ENCODE data around the gene TNK1.
A peak's percentile ranks its signal among the peaks of the same experiment; 100 is the strongest.

GRCh38 chr17:7410634-7411426 lies 29.9 kb downstream of the TNK1 start:
- TF ChIP-seq, protein P1, sequence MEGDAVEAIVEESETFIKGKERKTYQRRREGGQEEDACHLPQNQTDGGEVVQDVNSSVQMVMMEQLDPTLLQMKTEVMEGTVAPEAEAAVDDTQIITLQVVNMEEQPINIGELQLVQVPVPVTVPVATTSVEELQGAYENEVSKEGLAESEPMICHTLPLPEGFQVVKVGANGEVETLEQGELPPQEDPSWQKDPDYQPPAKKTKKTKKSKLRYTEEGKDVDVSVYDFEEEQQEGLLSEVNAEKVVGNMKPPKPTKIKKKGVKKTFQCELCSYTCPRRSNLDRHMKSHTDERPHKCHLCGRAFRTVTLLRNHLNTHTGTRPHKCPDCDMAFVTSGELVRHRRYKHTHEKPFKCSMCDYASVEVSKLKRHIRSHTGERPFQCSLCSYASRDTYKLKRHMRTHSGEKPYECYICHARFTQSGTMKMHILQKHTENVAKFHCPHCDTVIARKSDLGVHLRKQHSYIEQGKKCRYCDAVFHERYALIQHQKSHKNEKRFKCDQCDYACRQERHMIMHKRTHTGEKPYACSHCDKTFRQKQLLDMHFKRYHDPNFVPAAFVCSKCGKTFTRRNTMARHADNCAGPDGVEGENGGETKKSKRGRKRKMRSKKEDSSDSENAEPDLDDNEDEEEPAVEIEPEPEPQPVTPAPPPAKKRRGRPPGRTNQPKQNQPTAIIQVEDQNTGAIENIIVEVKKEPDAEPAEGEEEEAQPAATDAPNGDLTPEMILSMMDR (tag by site-specific recombination; IDR thresholded peaks at IDR 0.05), result no peak
- TF ChIP-seq ZNF23 (tag by site-specific recombination; IDR thresholded peaks at IDR 0.05; ENCODE audit: borderline replicate concordance), result no peak
- no peak for TF ChIP-seq ZNF274 (IDR thresholded peaks at IDR 0.05; ENCODE audit: low read length)
- no peak for TF ChIP-seq ZNF274 (tag by site-specific recombination; IDR thresholded peaks at IDR 0.05; ENCODE audit: borderline replicate concordance)
- TF ChIP-seq, protein P2, sequence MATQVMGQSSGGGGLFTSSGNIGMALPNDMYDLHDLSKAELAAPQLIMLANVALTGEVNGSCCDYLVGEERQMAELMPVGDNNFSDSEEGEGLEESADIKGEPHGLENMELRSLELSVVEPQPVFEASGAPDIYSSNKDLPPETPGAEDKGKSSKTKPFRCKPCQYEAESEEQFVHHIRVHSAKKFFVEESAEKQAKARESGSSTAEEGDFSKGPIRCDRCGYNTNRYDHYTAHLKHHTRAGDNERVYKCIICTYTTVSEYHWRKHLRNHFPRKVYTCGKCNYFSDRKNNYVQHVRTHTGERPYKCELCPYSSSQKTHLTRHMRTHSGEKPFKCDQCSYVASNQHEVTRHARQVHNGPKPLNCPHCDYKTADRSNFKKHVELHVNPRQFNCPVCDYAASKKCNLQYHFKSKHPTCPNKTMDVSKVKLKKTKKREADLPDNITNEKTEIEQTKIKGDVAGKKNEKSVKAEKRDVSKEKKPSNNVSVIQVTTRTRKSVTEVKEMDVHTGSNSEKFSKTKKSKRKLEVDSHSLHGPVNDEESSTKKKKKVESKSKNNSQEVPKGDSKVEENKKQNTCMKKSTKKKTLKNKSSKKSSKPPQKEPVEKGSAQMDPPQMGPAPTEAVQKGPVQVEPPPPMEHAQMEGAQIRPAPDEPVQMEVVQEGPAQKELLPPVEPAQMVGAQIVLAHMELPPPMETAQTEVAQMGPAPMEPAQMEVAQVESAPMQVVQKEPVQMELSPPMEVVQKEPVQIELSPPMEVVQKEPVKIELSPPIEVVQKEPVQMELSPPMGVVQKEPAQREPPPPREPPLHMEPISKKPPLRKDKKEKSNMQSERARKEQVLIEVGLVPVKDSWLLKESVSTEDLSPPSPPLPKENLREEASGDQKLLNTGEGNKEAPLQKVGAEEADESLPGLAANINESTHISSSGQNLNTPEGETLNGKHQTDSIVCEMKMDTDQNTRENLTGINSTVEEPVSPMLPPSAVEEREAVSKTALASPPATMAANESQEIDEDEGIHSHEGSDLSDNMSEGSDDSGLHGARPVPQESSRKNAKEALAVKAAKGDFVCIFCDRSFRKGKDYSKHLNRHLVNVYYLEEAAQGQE (tag by site-specific recombination; IDR thresholded peaks at IDR 0.05), result no peak
- no peak for TF ChIP-seq ZNF133 (tag by site-specific recombination; IDR thresholded peaks at IDR 0.05)
- peak; percentile 91 for TF ChIP-seq PRDM10 (tag by site-specific recombination; IDR thresholded peaks at IDR 0.05)
- no peak for TF ChIP-seq KLF8 (tag by site-specific recombination; IDR thresholded peaks at IDR 0.05)

Measured in HEK293 (cell line).